Central memory CD8-positive, alpha-beta T cell (primary cell): ENCODE data around the gene SND1.
A peak's percentile ranks its signal among the peaks of the same experiment; 100 is the strongest.

Experiments used
- ATAC-seq: fragments of 150-1000 bp; cut with Tn5 transposase; replicated peaks from 2 replicates; pipeline ENCODE4 v1.10.0; 2022; ENCODE audit warnings: mild to moderate bottlenecking, moderate FRiP score, moderate number of reproducible peaks; ENCODE audit not compliant: poor library complexity, severe bottlenecking; ENCODE audit errors: extremely low read depth
- DNase-seq, 2 donors: peaks; one replicate each; pipeline ENCODE4 v3.0.0; 2021; ENCODE audit warnings: low spot score in 2 of 2
- H3K27ac Mint-ChIP-seq: one replicate; pipeline ENCODE4 v1.8.0; 2022; ENCODE audit warnings: low read depth, mild to moderate bottlenecking, moderate library complexity, mixed read lengths
- H3K27me3 Mint-ChIP-seq: one replicate; pipeline ENCODE4 v1.8.0; 2022; ENCODE audit warnings: mixed read lengths
- H3K36me3 Mint-ChIP-seq: one replicate; pipeline ENCODE4 v1.8.0; 2022; ENCODE audit warnings: mild to moderate bottlenecking, moderate library complexity, mixed read lengths; ENCODE audit not compliant: insufficient read depth
- H3K4me1 Mint-ChIP-seq: one replicate; pipeline ENCODE4 v1.8.0; 2022; ENCODE audit warnings: mixed read lengths
- H3K4me3 Mint-ChIP-seq: one replicate; pipeline ENCODE4 v1.8.0; 2022; ENCODE audit warnings: mild to moderate bottlenecking, moderate library complexity, mixed read lengths
- H3K9me3 Mint-ChIP-seq: one replicate; pipeline ENCODE4 v1.8.0; 2022; ENCODE audit warnings: mixed read lengths

The SND1 gene

DNA sequence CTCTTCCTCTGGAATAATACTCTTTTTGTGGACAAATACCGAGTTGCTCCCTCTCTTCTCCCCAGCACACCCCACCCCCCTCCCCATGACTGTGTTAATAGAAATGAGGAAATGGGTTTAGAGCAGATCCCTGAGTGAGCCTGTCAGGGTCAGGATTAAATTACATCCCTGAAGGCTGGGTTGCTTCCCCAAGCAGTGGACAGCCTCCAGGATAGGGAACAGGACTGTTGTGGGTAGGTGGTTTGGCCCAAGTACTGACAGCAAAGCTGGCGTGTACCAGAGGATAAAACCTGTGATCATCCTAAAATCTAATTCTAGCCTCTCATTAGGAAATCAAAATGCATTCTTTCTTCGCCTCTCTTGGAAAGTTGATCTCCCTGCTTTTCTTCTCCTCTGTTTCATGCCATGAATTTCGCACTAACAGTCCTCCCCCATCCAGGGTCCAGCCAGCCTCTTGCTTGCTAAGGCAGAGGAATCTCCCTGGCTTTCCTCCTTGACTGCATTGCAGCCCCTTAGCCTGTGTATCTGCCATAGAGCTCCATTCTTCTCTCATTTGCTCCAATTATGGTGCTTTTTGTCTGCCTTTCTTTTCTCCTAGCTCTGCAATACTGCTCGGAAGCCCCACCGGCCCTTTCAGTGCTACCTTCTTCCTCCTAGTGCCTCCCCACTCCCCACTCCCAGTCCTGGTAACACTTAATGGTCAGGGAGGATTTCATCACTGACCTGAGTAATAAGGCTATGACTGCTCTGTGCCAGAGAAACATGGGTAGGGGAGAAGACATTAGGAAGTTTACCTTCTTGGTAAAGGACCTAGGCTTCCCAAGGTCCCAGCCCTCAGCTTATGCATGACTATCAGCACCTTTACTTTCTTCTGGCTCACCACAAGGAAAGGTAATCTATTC, 370.9 kb downstream of the SND1 start:
- Mint-ChIP-seq H3K4me3 (no peak overlapping the region), H3K27ac (no peak overlapping the region), H3K27me3 (no peaks in the 10 kb centered on the region), H3K9me3 (no peaks in the 10 kb centered on the region), H3K4me1 (peaks cover 24% of the 10 kb centered on the region), H3K36me3 (peaks cover 2% of the 10 kb centered on the region)
- DNase-seq (no peak), ATAC-seq (no peak)

- Mint-ChIP-seq H3K36me3 (peaks cover 3% of the 10 kb centered on the region), H3K27me3 (peaks cover 4% of the 10 kb centered on the region), H3K4me1 (peaks cover 23% of the 10 kb centered on the region), H3K9me3 (no peaks in the 10 kb centered on the region), H3K27ac (no peak overlapping the region), H3K4me3 (no peak overlapping the region)
- DNase-seq (no peak), ATAC-seq (no peak)
These were observed 372.2 kb downstream of the SND1 start for GRCh38 chr7:128024151-128024550.

GRCh38 chr7:128025380-128025779, 373.4 kb downstream of the SND1 start:
- H3K4me3 Mint-ChIP-seq = no peak overlapping the region
- H3K27me3 Mint-ChIP-seq = peaks cover 10% of the 10 kb centered on the region

GRCh38 chr7:128025819-128026218, 373.8 kb downstream of the SND1 start:
- ATAC-seq (no peak), DNase-seq (no peak)
- Mint-ChIP-seq H3K9me3 (no peaks in the 10 kb centered on the region), H3K4me1 (peaks cover 23% of the 10 kb centered on the region), H3K27ac (no peak overlapping the region), H3K4me3 (no peak overlapping the region), H3K36me3 (peaks cover 14% of the 10 kb centered on the region), H3K27me3 (peaks cover 10% of the 10 kb centered on the region)

More at GRCh38 chr7:128025380-128025779, 373.4 kb downstream of the SND1 start:
- H3K27ac Mint-ChIP-seq = no peak overlapping the region
- no peaks in the 10 kb centered on the region for H3K9me3 Mint-ChIP-seq
- DNase-seq (no peak), ATAC-seq (no peak)
- H3K36me3 Mint-ChIP-seq = peaks cover 12% of the 10 kb centered on the region
- H3K4me1 Mint-ChIP-seq = peaks cover 24% of the 10 kb centered on the region

DNA sequence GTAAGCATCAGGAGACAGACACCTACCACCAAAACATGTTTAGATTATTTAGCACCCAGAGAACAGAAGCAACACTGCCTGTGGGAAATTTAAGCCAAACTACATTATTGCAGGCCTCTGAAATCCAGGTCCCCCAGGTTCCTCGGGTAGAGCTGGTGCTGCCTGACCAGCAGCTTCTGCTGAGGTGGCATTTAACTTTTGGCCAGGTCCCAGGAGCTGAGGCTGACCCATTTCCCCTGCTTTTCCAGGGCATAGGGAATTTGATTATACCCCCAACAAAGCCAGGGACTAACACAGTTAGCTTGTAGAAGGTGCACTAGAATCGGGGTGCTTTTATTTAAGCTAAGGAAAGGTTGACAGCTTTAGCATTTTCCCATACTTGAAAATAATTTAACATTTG, 374.6 kb downstream of the SND1 start:
- DNase-seq (no peak), ATAC-seq (no peak)
- peaks cover 10% of the 10 kb centered on the region for H3K27me3 Mint-ChIP-seq
- no peak overlapping the region for H3K27ac Mint-ChIP-seq
- peaks cover 14% of the 10 kb centered on the region for H3K36me3 Mint-ChIP-seq
- no peak overlapping the region for H3K4me3 Mint-ChIP-seq
- H3K4me1 Mint-ChIP-seq = peaks cover 16% of the 10 kb centered on the region
- no peaks in the 10 kb centered on the region for H3K9me3 Mint-ChIP-seq

DNA sequence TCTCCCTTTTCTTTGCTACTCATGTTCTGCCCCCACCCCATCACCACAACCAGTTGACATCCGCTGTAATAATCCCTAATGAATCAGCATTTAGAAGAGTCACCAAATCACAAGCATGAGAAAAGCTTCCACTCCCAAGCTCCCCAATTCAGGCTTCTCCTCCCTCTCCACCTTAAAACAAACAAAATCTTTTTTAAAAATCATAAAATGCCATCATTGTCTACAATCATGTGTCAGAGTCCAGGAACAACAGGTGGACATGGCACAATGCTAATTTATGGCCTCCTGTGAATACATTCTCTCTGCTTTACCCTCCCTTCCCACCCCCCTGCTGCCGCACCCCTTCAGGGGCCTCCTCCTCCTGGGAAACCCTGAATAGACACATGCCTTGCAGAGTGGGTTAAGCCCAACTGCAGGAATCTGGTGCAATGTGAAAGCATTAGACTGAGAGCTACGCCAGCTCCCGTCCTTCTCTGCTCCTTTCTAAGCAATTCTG, 375.5 kb downstream of the SND1 start:
- H3K27ac Mint-ChIP-seq = no peak overlapping the region
- no peaks in the 10 kb centered on the region for H3K9me3 Mint-ChIP-seq
- no peak overlapping the region for H3K4me3 Mint-ChIP-seq
- peaks cover 10% of the 10 kb centered on the region for H3K27me3 Mint-ChIP-seq
- peaks cover 15% of the 10 kb centered on the region for H3K36me3 Mint-ChIP-seq
- DNase-seq = no peak
- no peak for ATAC-seq
- H3K4me1 Mint-ChIP-seq = peaks cover 19% of the 10 kb centered on the region

DNA sequence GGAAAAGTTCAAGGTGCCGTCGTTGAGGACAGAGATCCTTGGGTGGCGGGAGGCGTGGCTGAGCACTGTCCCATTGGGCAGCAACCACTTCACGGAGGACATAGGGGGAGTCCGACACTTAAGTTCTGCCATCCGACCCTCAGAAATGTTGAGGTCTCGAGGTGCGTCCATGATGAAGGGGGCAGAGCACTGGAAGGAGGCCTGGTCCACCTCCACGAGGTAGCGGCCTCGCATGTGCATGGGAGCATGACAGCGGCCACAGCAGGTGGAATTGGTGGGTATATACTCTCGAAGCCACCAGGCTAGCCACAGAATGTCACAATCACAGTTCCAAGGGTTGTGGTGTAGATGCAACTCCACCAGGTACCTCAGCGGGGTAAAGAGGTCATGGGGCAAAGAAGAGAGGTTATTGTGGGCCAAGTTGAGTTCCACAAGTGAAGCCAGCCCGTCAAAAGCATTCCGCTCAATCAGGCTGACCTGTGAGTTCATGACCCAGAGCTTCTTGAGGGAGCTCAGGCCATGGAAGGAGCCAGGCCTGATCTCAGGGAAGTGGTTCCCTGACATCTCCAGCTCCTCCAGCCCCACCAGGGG, 377.5 kb downstream of the SND1 start:
- H3K27me3 Mint-ChIP-seq = peaks cover 10% of the 10 kb centered on the region
- ATAC-seq (no peak), DNase-seq (no peak)
- no peak overlapping the region for H3K27ac Mint-ChIP-seq
- peaks cover 15% of the 10 kb centered on the region for H3K36me3 Mint-ChIP-seq
- H3K9me3 Mint-ChIP-seq = no peaks in the 10 kb centered on the region
- peak overlapping the region; percentile 90 for H3K4me3 Mint-ChIP-seq
- peaks cover 19% of the 10 kb centered on the region for H3K4me1 Mint-ChIP-seq

DNA sequence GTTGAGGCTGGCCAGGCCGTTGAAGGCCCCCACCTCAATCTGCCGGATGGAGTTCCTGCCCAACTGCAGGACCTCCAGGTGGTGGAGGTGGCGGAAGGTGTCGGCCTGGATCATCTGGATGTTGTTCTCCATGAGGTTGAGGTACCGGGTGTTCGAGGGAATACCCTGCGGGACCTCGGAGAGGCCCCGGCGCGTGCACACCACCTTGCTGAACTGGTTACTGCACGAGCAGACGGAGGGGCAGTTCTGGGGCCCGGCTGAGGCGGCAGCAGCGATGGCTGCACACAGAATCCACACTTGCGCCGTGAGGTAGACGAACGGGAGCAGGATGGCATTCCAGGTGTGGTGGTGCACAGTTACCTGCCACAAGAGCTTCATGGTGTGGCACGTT, 378.3 kb downstream of the SND1 start:
- Mint-ChIP-seq H3K27ac (no peak overlapping the region), H3K36me3 (peaks cover 15% of the 10 kb centered on the region), H3K9me3 (no peaks in the 10 kb centered on the region), H3K4me1 (peaks cover 19% of the 10 kb centered on the region), H3K27me3 (peaks cover 10% of the 10 kb centered on the region), H3K4me3 (peak overlapping the region; percentile 90)
- DNase-seq = no peak
- ATAC-seq = no peak

- peaks cover 19% of the 10 kb centered on the region for H3K4me1 Mint-ChIP-seq
- peaks cover 13% of the 10 kb centered on the region for H3K36me3 Mint-ChIP-seq
- H3K4me3 Mint-ChIP-seq = peak within 1 kb of the TSS; percentile 90
- peaks cover 10% of the 10 kb centered on the region for H3K27me3 Mint-ChIP-seq
- H3K9me3 Mint-ChIP-seq = no peaks in the 10 kb centered on the region
- DNase-seq (no peak), ATAC-seq (peak; percentile 22)
- H3K27ac Mint-ChIP-seq = peak within 1 kb of the TSS; percentile 81
These were observed 378.9 kb downstream of the SND1 start, which contains the start of gene LRRC4 for GRCh38 chr7:128030654-128031611. LRRC4 (minus strand) TSS chr7:128031437; CDS start chr7:128030640, 797 bp downstream.

DNA sequence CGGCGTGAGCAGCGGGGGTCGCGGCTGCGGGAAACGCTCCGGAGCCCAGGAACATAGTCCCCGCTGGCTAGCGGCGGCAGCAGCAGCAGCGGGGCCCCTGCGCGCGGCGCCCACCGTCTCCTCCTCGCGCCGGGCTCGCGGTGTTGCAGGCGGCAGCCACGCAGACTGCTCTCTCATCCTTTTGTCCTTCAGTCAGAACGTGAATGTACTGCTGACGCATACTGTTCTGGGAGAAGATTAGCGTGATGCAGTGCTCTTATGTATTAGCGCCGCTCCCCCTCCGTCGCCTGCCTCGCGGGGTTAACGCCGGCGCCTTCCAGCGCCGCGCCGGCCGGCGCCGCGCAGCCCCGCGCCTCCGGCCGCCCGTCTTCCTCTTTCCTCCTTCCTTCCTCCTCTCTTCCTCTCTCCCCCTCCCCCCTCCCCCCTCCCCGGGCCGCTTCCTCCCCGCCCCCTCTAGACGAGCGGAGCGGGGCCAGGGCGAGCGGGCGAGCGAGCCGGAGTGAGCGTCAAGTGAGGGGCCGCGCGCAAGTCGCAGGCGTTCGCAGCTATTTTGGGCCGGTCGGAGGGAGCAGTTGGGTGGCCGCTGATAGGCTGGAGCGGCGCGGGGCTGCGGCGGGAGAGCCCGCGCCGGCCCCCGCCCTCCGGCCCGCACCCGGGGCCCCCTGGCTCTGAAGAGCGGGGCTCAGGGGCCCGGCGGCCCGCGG, 380.1 kb downstream of the SND1 start:
- no peaks in the 10 kb centered on the region for H3K9me3 Mint-ChIP-seq
- DNase-seq (peak; percentile 23 to 41), ATAC-seq (peak; percentile 92)
- peak overlapping the region; percentile 81 for H3K27ac Mint-ChIP-seq
- H3K4me3 Mint-ChIP-seq = peak overlapping the region; percentile 90
- peaks cover 19% of the 10 kb centered on the region for H3K4me1 Mint-ChIP-seq
- H3K36me3 Mint-ChIP-seq = peaks cover 13% of the 10 kb centered on the region
- peaks cover 10% of the 10 kb centered on the region for H3K27me3 Mint-ChIP-seq

DNA sequence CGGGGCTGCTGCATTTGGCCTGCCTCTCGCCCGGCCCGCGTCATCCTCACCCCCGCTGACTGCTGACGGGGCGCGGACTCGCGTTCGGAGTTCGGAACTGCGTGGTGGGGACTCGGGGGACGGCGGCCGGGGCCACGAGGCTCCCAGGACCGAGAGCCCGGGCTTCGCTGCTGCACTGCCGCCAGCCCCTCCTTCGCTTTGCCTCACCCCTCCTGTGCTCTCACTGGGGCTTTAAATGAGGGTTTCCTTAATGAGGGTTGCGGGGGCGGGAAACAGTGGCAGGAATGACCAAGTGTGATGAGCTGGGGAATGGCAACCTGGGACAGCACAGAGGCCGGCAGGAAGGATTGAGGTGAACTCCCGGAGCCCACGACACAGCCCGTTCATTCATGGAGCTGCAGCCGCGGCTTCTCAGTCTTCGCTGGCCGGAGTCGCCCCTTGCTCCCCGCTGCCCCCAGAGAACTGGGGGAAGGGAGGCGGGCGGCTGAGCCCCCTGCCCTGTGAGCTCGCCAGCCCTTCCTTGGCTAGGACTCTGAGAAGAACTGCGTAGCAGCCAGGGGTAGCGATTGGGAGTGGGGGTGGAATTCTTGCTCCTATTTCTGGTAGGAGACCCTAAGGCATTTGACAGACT, 380.7 kb downstream of the SND1 start:
- DNase-seq (no peak), ATAC-seq (peak; percentile 7)
- H3K4me3 Mint-ChIP-seq = peak overlapping the region; percentile 71
- H3K27ac Mint-ChIP-seq = no peak overlapping the region
- H3K9me3 Mint-ChIP-seq = no peaks in the 10 kb centered on the region
- H3K27me3 Mint-ChIP-seq = peaks cover 10% of the 10 kb centered on the region
- H3K4me1 Mint-ChIP-seq = peaks cover 19% of the 10 kb centered on the region
- peaks cover 13% of the 10 kb centered on the region for H3K36me3 Mint-ChIP-seq
